Left lung (tissue), 10 donors: ENCODE measurements around the gene ITPA. TPM values are rescaled to one million over a fixed set of nuclear protein-coding genes. Genes with fewer than 3 reads are reported as not detected.

ENCODE experiments used
- ATAC-seq: fragments of 200-7000 bp; cut with Tn5 transposase; one replicate; pipeline ENCODE4 v1.9.1; 2020; ENCODE audit warnings: moderate library complexity
- DNase-seq, 4 donors: peaks; one replicate each; pipeline ENCODE4 v3.0.0-alpha.2; 2013 to 2020
- H3K27ac ChIP-seq, 2 donors: fragments of 200-600 bp; sonication (generic) in 1 of 2; one replicate each; pipeline versions ENCODE4 v1.5.0 to v1.8.0; 2020 to 2021
- H3K27me3 ChIP-seq, 2 donors: fragments of 200-600 bp; sonication (generic) in 1 of 2; one replicate each; pipeline versions ENCODE4 v1.5.0 to v1.8.0; 2020 to 2021
- H3K36me3 ChIP-seq, 2 donors: fragments of 200-600 bp; sonication (generic) in 1 of 2; one replicate each; pipeline versions ENCODE4 v1.5.0 to v1.8.0; 2020 to 2021
- H3K4me1 ChIP-seq, 2 donors: fragments of 200-600 bp; one replicate each; pipeline ENCODE4 v1.8.0; 2021
- H3K4me3 ChIP-seq, 2 donors: fragments of 200-600 bp; sonication (generic) in 1 of 2; one replicate each; pipeline versions ENCODE4 v1.5.0 to v1.8.0; 2020 to 2021; ENCODE audit warnings: mild to moderate bottlenecking in 1 of 2
- H3K9me3 ChIP-seq, 2 donors: fragments of 200-600 bp; sonication (generic) in 1 of 2; one replicate each; pipeline versions ENCODE4 v1.5.0 to v1.8.0; 2020 to 2021
- intact Hi-C, 2 donors: fragments of 100-400 bp; cut with DNase I; formaldehyde crosslinking; loops; one replicate each; pipeline versions ENCODE4 v1.11.2 to v1.14.2; 2022
- polyA plus RNA-seq, 6 donors: library from polyadenylated mRNA; unstranded; fragments of 120-200 nt; gene quantifications; one replicate each; pipeline ENCODE4 v1.2.1, GENCODE V29; 2013; ENCODE audit not compliant: insufficient read length in 6 of 6
- total RNA-seq, 2 donors: library from RNA; stranded (reverse); fragmentation: NEBNext Ultra II Directional; extraction: Animal tissue kit (Norgen Biotek cat#: 25700); gene quantifications; one replicate each; pipeline ENCODE4 v1.2.1, GENCODE V29; 2021
- TF ChIP-seq, protein P1 (sequence below), 2 donors: fragments of 200-600 bp; sonication (generic) in 1 of 2; IDR thresholded peaks; one replicate each; pipeline versions ENCODE4 v1.5.0 to v1.8.0; 2021; ENCODE audit warnings: antibody characterized with exemption in 2 of 2
- donor health status: DM: no; HTN: yes; CAD: no.
- donor health status: DM: no; HTN: no; CAD: no.

The ITPA gene
- total and polyA plus RNA-seq, 8 donors = 43.5 to 63.7 (median 50.8) TPM

DNA sequence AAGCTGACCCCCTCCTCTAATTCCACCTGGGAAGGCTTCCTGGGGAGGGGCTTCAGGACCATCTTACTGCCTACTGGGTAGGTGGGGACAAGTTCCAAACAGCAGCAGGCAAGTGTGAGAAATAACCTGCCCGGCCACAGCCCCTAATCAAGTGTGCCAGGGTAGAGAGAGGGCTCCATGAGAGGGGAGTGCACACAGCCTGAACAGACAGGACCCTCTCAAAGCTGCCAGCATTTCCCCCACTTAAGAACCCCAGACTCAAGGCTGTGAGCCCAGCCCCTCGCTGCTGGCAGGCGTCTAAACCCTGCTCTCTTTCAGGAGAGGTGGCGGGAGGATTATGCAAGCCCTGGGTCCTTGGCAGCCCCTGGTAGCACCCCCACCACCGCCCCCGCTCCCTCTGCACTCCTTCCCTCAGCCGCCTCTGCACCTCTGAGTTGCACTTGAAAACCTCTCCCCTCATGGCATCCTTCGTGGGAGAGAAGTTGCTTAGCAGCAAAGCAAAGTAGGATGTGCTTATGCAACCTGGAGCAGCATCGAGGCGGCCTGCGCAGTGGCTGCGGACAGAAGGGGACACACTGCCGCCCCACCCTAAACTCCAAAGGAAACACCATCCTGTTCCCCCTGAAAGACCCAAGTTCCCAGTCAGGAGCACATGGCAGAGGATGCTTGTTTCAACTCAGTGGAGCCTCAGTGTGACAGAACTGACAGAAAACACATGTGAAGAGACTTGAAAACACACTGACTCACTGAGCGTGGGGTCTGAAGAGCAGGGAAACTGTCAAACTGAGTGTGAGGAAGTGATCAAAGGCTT lies 15.3 kb upstream of the ITPA start:
- no peak for ATAC-seq
- Histone ChIP-seq H3K27me3 (no peaks in the 10 kb centered on the region), H3K4me3 (no peak overlapping the region), H3K9me3 (no peaks in the 10 kb centered on the region), H3K27ac (no peak overlapping the region), H3K36me3 (peaks cover 0 to 98% of the 10 kb centered on the region in 2 donors), H3K4me1 (no peaks in the 10 kb centered on the region)
- intact Hi-C loops = no loop called here
- peak in 1 of 4 donors; percentile 34 for DNase-seq
- TF ChIP-seq, protein P1, sequence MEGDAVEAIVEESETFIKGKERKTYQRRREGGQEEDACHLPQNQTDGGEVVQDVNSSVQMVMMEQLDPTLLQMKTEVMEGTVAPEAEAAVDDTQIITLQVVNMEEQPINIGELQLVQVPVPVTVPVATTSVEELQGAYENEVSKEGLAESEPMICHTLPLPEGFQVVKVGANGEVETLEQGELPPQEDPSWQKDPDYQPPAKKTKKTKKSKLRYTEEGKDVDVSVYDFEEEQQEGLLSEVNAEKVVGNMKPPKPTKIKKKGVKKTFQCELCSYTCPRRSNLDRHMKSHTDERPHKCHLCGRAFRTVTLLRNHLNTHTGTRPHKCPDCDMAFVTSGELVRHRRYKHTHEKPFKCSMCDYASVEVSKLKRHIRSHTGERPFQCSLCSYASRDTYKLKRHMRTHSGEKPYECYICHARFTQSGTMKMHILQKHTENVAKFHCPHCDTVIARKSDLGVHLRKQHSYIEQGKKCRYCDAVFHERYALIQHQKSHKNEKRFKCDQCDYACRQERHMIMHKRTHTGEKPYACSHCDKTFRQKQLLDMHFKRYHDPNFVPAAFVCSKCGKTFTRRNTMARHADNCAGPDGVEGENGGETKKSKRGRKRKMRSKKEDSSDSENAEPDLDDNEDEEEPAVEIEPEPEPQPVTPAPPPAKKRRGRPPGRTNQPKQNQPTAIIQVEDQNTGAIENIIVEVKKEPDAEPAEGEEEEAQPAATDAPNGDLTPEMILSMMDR (IDR thresholded peaks at IDR 0.05) = no peak

DNA sequence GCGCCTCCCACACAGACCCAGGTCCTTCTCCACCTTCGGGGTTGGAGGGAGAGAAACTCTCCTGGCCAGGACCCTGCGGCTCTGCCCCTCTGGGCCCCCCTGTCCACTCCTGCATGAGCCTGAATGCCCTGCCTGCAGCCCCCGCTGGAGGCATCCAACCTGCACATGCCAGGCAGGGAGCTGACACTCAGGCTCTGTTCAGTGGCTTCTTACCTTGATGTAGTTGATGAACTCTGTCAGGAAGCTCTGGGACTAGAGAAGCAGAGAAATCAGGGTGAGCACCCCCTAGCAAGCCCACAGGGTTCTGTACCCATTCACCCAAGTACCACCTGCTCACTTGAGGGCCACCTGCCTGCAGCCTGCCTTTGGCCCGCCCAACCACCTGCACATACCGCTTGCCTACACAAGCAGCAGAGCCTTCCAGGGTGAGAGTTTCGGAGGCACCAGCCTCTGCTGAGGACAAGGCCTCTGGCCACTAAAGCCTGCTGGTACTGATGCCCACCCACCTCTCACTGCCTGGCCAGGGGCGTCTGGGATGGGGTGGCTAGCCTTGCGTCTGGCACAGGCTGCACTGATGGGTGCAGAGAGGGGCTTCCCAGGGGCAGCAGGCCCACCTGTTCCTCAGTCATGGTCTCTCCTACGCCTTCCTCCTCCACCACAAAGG lies 14.5 kb upstream of the ITPA start:
- peak in 1 of 4 donors; percentile 26 for DNase-seq
- Histone ChIP-seq H3K36me3 (peaks cover 0 to 98% of the 10 kb centered on the region in 2 donors), H3K27me3 (no peaks in the 10 kb centered on the region), H3K9me3 (no peaks in the 10 kb centered on the region), H3K27ac (no peak overlapping the region), H3K4me1 (no peaks in the 10 kb centered on the region), H3K4me3 (no peak overlapping the region)
- ATAC-seq = no peak
- intact Hi-C loops = no loop called here
- TF ChIP-seq, protein P1 (IDR thresholded peaks at IDR 0.05) = no peak

DNA sequence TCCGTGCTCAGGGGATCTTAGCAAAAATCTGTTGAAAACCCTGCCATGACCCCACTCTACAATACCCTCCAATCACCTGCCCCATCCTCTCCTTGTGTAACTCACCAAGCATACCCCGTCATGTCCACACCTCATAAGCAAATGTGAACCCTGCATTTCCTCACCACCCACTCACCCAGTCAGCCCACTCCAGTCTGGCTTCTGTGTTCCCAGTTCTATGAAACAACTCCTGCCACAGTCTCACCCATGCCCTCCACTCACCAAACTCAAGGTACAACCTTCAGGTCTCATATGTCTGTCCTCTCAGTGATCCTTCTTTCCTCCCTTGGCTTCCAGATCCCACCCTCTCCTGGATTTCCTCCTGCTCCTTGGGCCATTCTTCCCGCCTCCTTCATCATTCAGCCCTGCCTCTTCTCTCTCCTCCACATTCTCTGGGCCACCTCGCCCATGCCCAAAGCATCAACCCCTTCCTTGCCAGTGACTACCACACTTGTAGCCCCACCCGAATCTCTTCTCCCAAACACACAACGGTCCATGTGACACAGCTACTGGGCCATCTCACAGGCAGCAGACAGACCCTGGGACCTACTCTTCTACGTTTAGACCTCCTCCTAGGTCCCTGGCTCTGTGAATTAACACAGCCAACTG lies 13.6 kb upstream of the ITPA start:
- Histone ChIP-seq H3K9me3 (no peaks in the 10 kb centered on the region), H3K27me3 (no peaks in the 10 kb centered on the region), H3K36me3 (peaks cover 0 to 98% of the 10 kb centered on the region in 2 donors), H3K4me3 (no peak overlapping the region), H3K27ac (no peak overlapping the region), H3K4me1 (no peaks in the 10 kb centered on the region)
- DNase-seq (peak in 1 of 4 donors; percentile 20), ATAC-seq (no peak)
- TF ChIP-seq, protein P1 (IDR thresholded peaks at IDR 0.05) = no peak
- intact Hi-C loops = no loop called here

DNA sequence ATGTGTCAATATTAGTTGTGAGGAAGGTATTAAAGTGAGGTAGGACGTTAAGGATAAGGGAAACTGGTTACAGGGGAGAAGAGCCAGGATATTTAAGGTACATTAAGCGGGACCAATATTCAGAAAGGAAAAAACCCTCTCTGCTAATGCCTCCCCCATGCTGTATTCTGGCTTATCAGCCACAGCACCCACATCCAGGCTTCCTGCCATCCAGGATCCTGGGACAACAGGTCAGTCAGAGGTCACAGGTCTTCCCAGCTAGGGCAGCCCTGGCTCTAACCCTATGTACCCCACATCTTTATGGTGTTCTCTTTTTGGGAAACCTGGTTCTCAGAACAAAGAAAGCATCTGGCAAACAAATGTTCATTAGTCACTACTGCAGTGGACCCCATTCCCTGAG lies 10.1 kb upstream of the ITPA start:
- Histone ChIP-seq H3K9me3 (no peaks in the 10 kb centered on the region), H3K4me3 (no peak overlapping the region), H3K27ac (no peak overlapping the region), H3K27me3 (no peaks in the 10 kb centered on the region), H3K36me3 (peaks cover 0 to 84% of the 10 kb centered on the region in 2 donors), H3K4me1 (peaks cover 12 to 19% of the 10 kb centered on the region in 2 donors)
- ATAC-seq (no peak), DNase-seq (peak in 1 of 4 donors; percentile 3)
- intact Hi-C loops = no loop called here
- TF ChIP-seq, protein P1 (IDR thresholded peaks at IDR 0.05) = no peak
